IMR-90 (cell line): ENCODE measurements around the gene RALGPS1. TPM values are rescaled to one million over a fixed set of nuclear protein-coding genes. Genes with fewer than 3 reads are reported as not detected.

Source experiments
- ATAC-seq: fragments of 200-7000 bp; cut with Tn5 transposase; 2 replicates; pipeline ENCODE4 v1.9.1; 2020; ENCODE audit warnings: low read depth, mild to moderate bottlenecking, moderate library complexity
- BruUV-seq: library from RNA; stranded (reverse); fragments of 400-500 nt; replicated peaks from 2 replicates; lab custom pipeline; 2021; lab: Mats Ljungman, UMichigan
- CTCF ChIA-PET: fragments of 300-600 bp; formaldehyde crosslinking; extraction: SDS; loops from one replicate; lab custom pipeline; 2021; ENCODE audit warnings: antibody characterized with exemption; lab: Yijun Ruan, JAX
- POLR2A ChIA-PET: fragments of 300-600 bp; sonication (Branson Sonifier 250); formaldehyde crosslinking; loops from one replicate; lab custom pipeline; 2022; ENCODE audit warnings: antibody characterized with exemption; ENCODE audit not compliant: unreplicated experiment; lab: Charles Lee
- DNase-seq: peaks from one replicate; pipeline ENCODE4 v3.0.0; 2013
- H2AFZ ChIP-seq: replicated peaks from 2 replicates; pipeline ENCODE3; 2013; ENCODE audit warnings: low read length, mild to moderate bottlenecking; ENCODE audit not compliant: poor library complexity
- H2AK5ac ChIP-seq: 2 replicates; pipeline ENCODE4 v1.6.1; 2013; ENCODE audit warnings: low read depth, low read length, inconsistent platforms
- H2AK9ac ChIP-seq: replicated peaks from 2 replicates; pipeline ENCODE3; 2013; ENCODE audit warnings: mild to moderate bottlenecking, low read depth, low read length, moderate library complexity; ENCODE audit not compliant: poor library complexity
- H2BK120ac ChIP-seq: 2 replicates; pipeline ENCODE4 v1.6.1; 2013; ENCODE audit warnings: low read depth, low read length, inconsistent platforms
- H2BK15ac ChIP-seq: 3 replicates; pipeline ENCODE4 v1.6.1; 2013; ENCODE audit warnings: low read depth, low read length, inconsistent platforms
- H2BK20ac ChIP-seq: 2 replicates; pipeline ENCODE4 v1.6.1; 2013; ENCODE audit warnings: low read depth, mild to moderate bottlenecking, inconsistent platforms, low read length, moderate library complexity
- H2BK5ac ChIP-seq: 2 replicates; pipeline ENCODE4 v1.6.1; 2013; ENCODE audit warnings: mild to moderate bottlenecking, low read depth, low read length, inconsistent platforms; ENCODE audit not compliant: poor library complexity, severe bottlenecking
- H3K14ac ChIP-seq: replicated peaks from 2 replicates; pipeline ENCODE4 v1.6.1; 2013; ENCODE audit warnings: low read depth, low read length, inconsistent platforms
- H3K18ac ChIP-seq: 2 replicates; pipeline ENCODE4 v1.6.1; 2013; ENCODE audit warnings: low read depth, low read length, control low read depth
- H3K23ac ChIP-seq: 2 replicates; pipeline ENCODE4 v1.6.1; 2013; ENCODE audit warnings: low read depth, low read length, inconsistent platforms
- H3K27ac ChIP-seq: 2 replicates; pipeline ENCODE4 v1.5.1; 2013; ENCODE audit warnings: mild to moderate bottlenecking, control low read depth, low read length; ENCODE audit not compliant: insufficient read depth
- H3K27me3 ChIP-seq: 2 replicates; pipeline ENCODE4 v1.6.1; 2013; ENCODE audit warnings: low read length; ENCODE audit not compliant: control insufficient read depth, insufficient read depth
- H3K36me3 ChIP-seq: 2 replicates; pipeline ENCODE4 v1.6.1; 2013; ENCODE audit warnings: low read length, mixed read lengths; ENCODE audit not compliant: control insufficient read depth, insufficient read depth
- H3K4ac ChIP-seq: 2 replicates; pipeline ENCODE4 v1.6.1; 2013; ENCODE audit warnings: low read depth, low read length, inconsistent platforms
- H3K4me1 ChIP-seq: 2 replicates; pipeline ENCODE4 v1.6.1; 2013; ENCODE audit warnings: low read length, mixed read lengths; ENCODE audit not compliant: control insufficient read depth, insufficient read depth
- H3K4me2 ChIP-seq: 2 replicates; pipeline ENCODE4 v1.6.1; 2013; ENCODE audit warnings: low read depth, mild to moderate bottlenecking, control low read depth, low read length, moderate library complexity
- H3K4me3 ChIP-seq: 2 replicates; pipeline ENCODE4 v1.5.1; 2013; ENCODE audit warnings: low read depth, mild to moderate bottlenecking, control low read depth, low read length, moderate library complexity; ENCODE audit not compliant: insufficient read depth
- H3K56ac ChIP-seq: 2 replicates; pipeline ENCODE4 v1.6.1; 2013; ENCODE audit warnings: low read length, inconsistent platforms; ENCODE audit not compliant: insufficient read depth; ENCODE audit errors: extremely low read depth
- H3K79me1 ChIP-seq, 2 experiments: 2 replicates each; pipeline ENCODE4 v1.6.1; 2013; ENCODE audit warnings: low read length in 2 of 2, inconsistent platforms in 1 of 2, low read depth in 1 of 2
- H3K9ac ChIP-seq: 2 replicates; pipeline ENCODE4 v1.6.1; 2013; ENCODE audit warnings: low read depth, low read length, control low read depth
- H3K9me1 ChIP-seq: 2 replicates; pipeline ENCODE4 v1.6.1; 2013; ENCODE audit warnings: low read length, inconsistent platforms; ENCODE audit not compliant: insufficient read depth
- H3K9me3 ChIP-seq: 2 replicates; pipeline ENCODE4 v1.6.1; 2013; ENCODE audit warnings: low read length; ENCODE audit not compliant: control insufficient read depth, insufficient read depth
- H4K20me1 ChIP-seq: 2 replicates; pipeline ENCODE4 v1.6.1; 2013; ENCODE audit warnings: low read length, inconsistent platforms; ENCODE audit not compliant: insufficient read depth
- H4K5ac ChIP-seq: 2 replicates; pipeline ENCODE4 v1.6.1; 2013; ENCODE audit warnings: mild to moderate bottlenecking, low read depth, low read length, control low read depth
- H4K8ac ChIP-seq, 2 experiments: 2 replicates each; pipeline ENCODE4 v1.6.1; 2013; ENCODE audit warnings: low read depth in 2 of 2, low read length in 2 of 2, control low read depth in 1 of 2, inconsistent platforms in 1 of 2
- H4K91ac ChIP-seq: 2 replicates; pipeline ENCODE4 v1.6.1; 2013; ENCODE audit warnings: low read depth, low read length, inconsistent platforms; ENCODE audit not compliant: insufficient read depth
- BHLHE40 ChIP-seq: fragments of 150-350 bp; IDR thresholded peaks from 2 replicates; pipeline ENCODE4 v1.6.1; 2016; ENCODE audit warnings: mild to moderate bottlenecking, low read depth, low read length
- CEBPB ChIP-seq: IDR thresholded peaks from 2 replicates; pipeline ENCODE4 v1.6.1; 2012; ENCODE audit warnings: low read depth, low read length, improper control_type of control experiment
- CHD1 ChIP-seq: IDR thresholded peaks from 2 replicates; pipeline ENCODE4 v1.6.1; 2012; ENCODE audit warnings: low read depth, low read length, improper control_type of control experiment
- FOS ChIP-seq: fragments of 150-350 bp; IDR thresholded peaks from 2 replicates; pipeline ENCODE4 v1.6.1; 2016; ENCODE audit warnings: low read depth, low read length
- MXI1 ChIP-seq: IDR thresholded peaks from 2 replicates; pipeline ENCODE4 v1.6.1; 2012; ENCODE audit warnings: low read depth, mild to moderate bottlenecking, low read length, moderate library complexity, borderline replicate concordance
- NFE2L2 ChIP-seq: fragments of 150-350 bp; IDR thresholded peaks from 2 replicates; pipeline ENCODE4 v1.6.1; 2016; ENCODE audit warnings: low read depth, mild to moderate bottlenecking, low read length
- RCOR1 ChIP-seq: IDR thresholded peaks from 2 replicates; pipeline ENCODE4 v1.6.1; 2012; ENCODE audit warnings: mild to moderate bottlenecking, low read length, improper control_type of control experiment; ENCODE audit not compliant: insufficient replicate concordance
- WGBS, 2 experiments: methylation state at CpG; one replicate each; pipeline versions ENCODE4 v1.1.5 to v1.1.7; 2013; ENCODE audit warnings: missing lambda C conversion rate in 2 of 2; ENCODE audit not compliant: insufficient read length in 1 of 2; ENCODE audit errors: extremely low coverage in 2 of 2; 5-methylcytosine and 5-hydroxymethylcytosine counted together
- dilution Hi-C: fragments of 300-500 bp; cut with HindIII; formaldehyde crosslinking; loops from one replicate; pipeline ENCODE4 v1.14.3; 2018; ENCODE audit warnings: low sequenced_read_pairs; ENCODE audit not compliant: unreplicated experiment
- in situ Hi-C: fragments of 300-500 bp; cut with MboI; formaldehyde crosslinking; loops from 3 replicates; pipeline ENCODE4 v1.14.3; 2019; ENCODE audit warnings: low sequenced_read_pairs, inconsistent platforms, mixed read lengths
- intact Hi-C: fragments of 100-400 bp; cut with micrococcal nuclease; formaldehyde crosslinking; loops from 2 replicates; pipeline ENCODE4 v1.10.0; 2022
- polyA plus RNA-seq, 3 experiments: library from polyadenylated mRNA; depleted of rRNA; stranded (reverse); fragments of >200 nt; gene quantifications; 2 replicates each; pipeline ENCODE4 v1.2.3, GENCODE V29; 2012; ENCODE audit warnings: low replicate concordance in 1 of 3
- total RNA-seq: library from RNA; depleted of rRNA; stranded (reverse); fragments of >200 nt; gene quantifications from 2 replicates; pipeline ENCODE4 v1.2.3, GENCODE V29; 2012
- TF ChIP-seq, protein P1 (sequence below): conservative IDR thresholded peaks from 2 replicates; pipeline ENCODE4 v1.5.1; 2012; ENCODE audit warnings: mild to moderate bottlenecking, low read depth, low read length, improper control_type of control experiment
- TF ChIP-seq, protein P2 (sequence below): fragments of 150-350 bp; IDR thresholded peaks from 2 replicates; pipeline ENCODE4 v1.6.1; 2016; ENCODE audit warnings: low read depth, mild to moderate bottlenecking, low read length, moderate library complexity, borderline replicate concordance

The RALGPS1 gene
- total and polyA plus RNA-seq, 2 of the 4 experiments (the other 2 are of a cell fraction) = 0.90 to 2.8 TPM

DNA sequence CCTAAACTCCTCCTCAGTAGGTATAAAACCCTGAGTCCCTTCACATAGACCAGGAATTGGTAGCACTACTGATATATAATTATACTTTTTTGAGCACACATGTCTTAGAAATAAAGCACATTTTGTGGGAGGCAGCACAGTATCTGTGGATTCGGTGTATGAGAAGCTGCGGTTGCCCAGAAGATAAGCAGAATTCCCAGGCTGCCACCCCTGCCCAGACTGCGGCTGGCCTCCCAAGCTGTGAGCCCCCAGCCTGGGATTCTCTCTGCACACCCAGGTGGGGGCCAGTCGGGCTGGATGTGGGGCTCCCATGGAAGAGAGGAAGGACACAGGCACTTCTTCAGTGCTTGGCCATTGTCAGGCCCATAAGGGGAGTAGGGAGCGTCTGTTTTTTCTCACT lies 233.4 kb downstream of the RALGPS1 start:
- TF ChIP-seq MXI1 (no peak), RCOR1 (no peak), NFE2L2 (no peak), BHLHE40 (no peak), CEBPB (no peak), FOS (no peak), CHD1 (no peak)
- TF ChIP-seq, protein P1, sequence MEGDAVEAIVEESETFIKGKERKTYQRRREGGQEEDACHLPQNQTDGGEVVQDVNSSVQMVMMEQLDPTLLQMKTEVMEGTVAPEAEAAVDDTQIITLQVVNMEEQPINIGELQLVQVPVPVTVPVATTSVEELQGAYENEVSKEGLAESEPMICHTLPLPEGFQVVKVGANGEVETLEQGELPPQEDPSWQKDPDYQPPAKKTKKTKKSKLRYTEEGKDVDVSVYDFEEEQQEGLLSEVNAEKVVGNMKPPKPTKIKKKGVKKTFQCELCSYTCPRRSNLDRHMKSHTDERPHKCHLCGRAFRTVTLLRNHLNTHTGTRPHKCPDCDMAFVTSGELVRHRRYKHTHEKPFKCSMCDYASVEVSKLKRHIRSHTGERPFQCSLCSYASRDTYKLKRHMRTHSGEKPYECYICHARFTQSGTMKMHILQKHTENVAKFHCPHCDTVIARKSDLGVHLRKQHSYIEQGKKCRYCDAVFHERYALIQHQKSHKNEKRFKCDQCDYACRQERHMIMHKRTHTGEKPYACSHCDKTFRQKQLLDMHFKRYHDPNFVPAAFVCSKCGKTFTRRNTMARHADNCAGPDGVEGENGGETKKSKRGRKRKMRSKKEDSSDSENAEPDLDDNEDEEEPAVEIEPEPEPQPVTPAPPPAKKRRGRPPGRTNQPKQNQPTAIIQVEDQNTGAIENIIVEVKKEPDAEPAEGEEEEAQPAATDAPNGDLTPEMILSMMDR = no peak
- TF ChIP-seq, protein P2, sequence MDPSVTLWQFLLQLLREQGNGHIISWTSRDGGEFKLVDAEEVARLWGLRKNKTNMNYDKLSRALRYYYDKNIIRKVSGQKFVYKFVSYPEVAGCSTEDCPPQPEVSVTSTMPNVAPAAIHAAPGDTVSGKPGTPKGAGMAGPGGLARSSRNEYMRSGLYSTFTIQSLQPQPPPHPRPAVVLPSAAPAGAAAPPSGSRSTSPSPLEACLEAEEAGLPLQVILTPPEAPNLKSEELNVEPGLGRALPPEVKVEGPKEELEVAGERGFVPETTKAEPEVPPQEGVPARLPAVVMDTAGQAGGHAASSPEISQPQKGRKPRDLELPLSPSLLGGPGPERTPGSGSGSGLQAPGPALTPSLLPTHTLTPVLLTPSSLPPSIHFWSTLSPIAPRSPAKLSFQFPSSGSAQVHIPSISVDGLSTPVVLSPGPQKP = no peak
- Histone ChIP-seq H2AK5ac (no peak overlapping the region), H2BK5ac (no peak overlapping the region), H2BK120ac (no peak overlapping the region), H4K20me1 (no peaks in the 10 kb centered on the region), H3K18ac (no peak overlapping the region), H3K4me3 (no peak overlapping the region), H2BK20ac (no peak overlapping the region), H3K14ac (no peak overlapping the region), H3K27ac (no peak overlapping the region), H3K79me1 (no peaks in the 10 kb centered on the region), H3K27me3 (no peaks in the 10 kb centered on the region), H3K36me3 (no peaks in the 10 kb centered on the region), H3K9me1 (0 out of 2 replicates have a peak, but pooled peaks cover 2% of the 10 kb centered on the region), H3K9me3 (no peaks in the 10 kb centered on the region), H2AFZ (no peak overlapping the region), H4K5ac (no peak overlapping the region), H2AK9ac (no peak overlapping the region), H3K56ac (no peak overlapping the region), H3K4me1 (peaks cover 2% of the 10 kb centered on the region; the same call in 1 of the 2 replicates), H4K91ac (no peak overlapping the region), H2BK15ac (no peak overlapping the region), H3K4me2 (no peak overlapping the region), H3K9ac (no peak overlapping the region), H4K8ac (no peak overlapping the region), H3K23ac (no peak overlapping the region), H3K4ac (no peak overlapping the region)
- ChIA-PET CTCF (interaction anchor here (1.7 kb wide), 1 partner anchor 11 kb away, joined by 4 read pairs; no protein-coding TSS in a partner anchor), POLR2A (no interaction called here)
- BruUV-seq = no TSS peak
- dilution Hi-C loops = no loop called here
- intact Hi-C loops = no loop called here
- ATAC-seq (no peak), DNase-seq (no peak)
- in situ Hi-C loops = no loop called here
- 100% methylated on average over 1 of the region's 5 CpGs; no CpG with 5 or more reads in 1 of the 2 experiments for WGBS, 2 experiments
